NCI-H1417 treated with DMSO at 0.1 percent for 48 hours (cell line): ENCODE data around the gene SRXN1.

ENCODE experiments used
- DNase-seq: peaks from one replicate; lab custom pipeline; 2025; lab: John Stamatoyannopoulos, UW

SRXN1 gene

GRCh38 chr20:635893-636338, 17.1 kb downstream of the SRXN1 start:
- DNase-seq: no peak

GRCh38 chr20:635028-635892, 17.7 kb downstream of the SRXN1 start:
- no peak for DNase-seq

- DNase-seq: no peak
These were observed 18.7 kb downstream of the SRXN1 start for GRCh38 chr20:634148-634925.

- DNase-seq: no peak
These were observed 21.9 kb downstream of the SRXN1 start for GRCh38 chr20:631101-631500.

- no peak for DNase-seq
These were observed 26.4 kb downstream of the SRXN1 start for GRCh38 chr20:626579-626978.

GRCh38 chr20:625360-625932, 27.6 kb downstream of the SRXN1 start:
- no peak for DNase-seq

- DNase-seq: no peak
These were observed 29.3 kb downstream of the SRXN1 start for GRCh38 chr20:623704-624103.

- DNase-seq: no peak
These were observed 30.0 kb downstream of the SRXN1 start for GRCh38 chr20:623021-623420.

GRCh38 chr20:622161-622560, 30.8 kb downstream of the SRXN1 start:
- no peak for DNase-seq

- DNase-seq: no peak
These were observed 31.8 kb downstream of the SRXN1 start for GRCh38 chr20:621125-621756.

- no peak for DNase-seq
These were observed 32.8 kb downstream of the SRXN1 start for GRCh38 chr20:620246-620645.

- DNase-seq: no peak
These were observed 34.0 kb downstream of the SRXN1 start for GRCh38 chr20:618980-619379.

- no peak for DNase-seq
These were observed 34.9 kb downstream of the SRXN1 start for GRCh38 chr20:617934-618690.

GRCh38 chr20:615514-615913, 37.5 kb downstream of the SRXN1 start:
- DNase-seq: no peak

- DNase-seq: no peak
These were observed 41.2 kb downstream of the SRXN1 start for GRCh38 chr20:611843-612185.

GRCh38 chr20:611047-611842, 41.8 kb downstream of the SRXN1 start:
- DNase-seq: no peak

- DNase-seq: no peak
These were observed 42.6 kb downstream of the SRXN1 start, which contains the start of gene TCF15 for GRCh38 chr20:610130-611046. Gene TCF15, minus strand, starts transcription at chr20:610309. Its CDS starts 72 bp downstream, at chr20:610237.

GRCh38 chr20:609371-609964, 43.5 kb downstream of the SRXN1 start:
- DNase-seq: no peak

- DNase-seq: no peak
These were observed 44.0 kb downstream of the SRXN1 start for GRCh38 chr20:608970-609369.
